HG02642 (cell line): ENCODE measurements around the gene CD200R1.

ENCODE experiments used
- ATAC-seq: cut with Tn5 transposase; IDR thresholded peaks from one replicate; pipeline ENCODE4 v1.9.1; 2021; ENCODE audit warnings: mild to moderate bottlenecking; ENCODE audit not compliant: unreplicated experiment, poor library complexity

Gene CD200R1

DNA sequence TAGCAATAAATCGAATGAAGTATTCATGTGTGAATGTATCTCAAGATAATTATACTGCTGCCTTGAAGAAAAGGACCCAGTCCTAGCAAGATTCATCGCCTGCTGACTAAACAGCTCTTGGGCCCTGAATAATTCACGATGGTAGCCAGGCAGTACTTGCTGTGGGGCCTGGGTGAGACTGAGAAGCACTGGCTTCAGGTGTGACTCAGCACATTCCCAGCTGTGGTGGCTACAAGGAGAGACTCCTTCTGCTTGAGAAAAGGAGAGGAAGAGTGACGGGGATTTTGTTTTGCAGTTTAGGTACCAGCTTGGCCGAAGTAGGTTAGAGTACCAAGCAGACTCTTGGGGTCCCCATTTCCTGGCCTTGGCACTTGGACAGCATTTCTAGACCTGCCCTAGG, 80.6 kb downstream of the CD200R1 start:
- ATAC-seq: no peak

DNA sequence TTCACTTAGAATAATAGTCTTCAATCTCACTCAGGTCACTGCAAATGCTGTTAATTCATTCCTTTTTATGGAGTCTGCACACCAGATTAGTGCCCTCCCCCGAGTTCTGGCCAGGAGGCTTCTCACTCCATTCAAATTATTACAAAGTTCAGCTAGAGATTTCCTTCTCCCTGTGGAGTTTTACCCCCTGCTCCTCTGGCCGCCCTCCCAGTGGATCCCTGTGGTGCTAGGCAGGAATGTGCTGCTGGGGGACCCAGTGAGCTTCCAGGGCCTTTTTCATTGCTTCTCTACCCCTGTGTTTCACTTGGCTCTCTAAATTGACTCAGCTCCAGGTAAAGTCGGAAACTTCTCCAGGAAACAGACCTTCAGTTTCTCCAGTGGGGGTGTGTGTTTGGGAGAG, 85.5 kb downstream of the CD200R1 start:
- no peak for ATAC-seq

DNA sequence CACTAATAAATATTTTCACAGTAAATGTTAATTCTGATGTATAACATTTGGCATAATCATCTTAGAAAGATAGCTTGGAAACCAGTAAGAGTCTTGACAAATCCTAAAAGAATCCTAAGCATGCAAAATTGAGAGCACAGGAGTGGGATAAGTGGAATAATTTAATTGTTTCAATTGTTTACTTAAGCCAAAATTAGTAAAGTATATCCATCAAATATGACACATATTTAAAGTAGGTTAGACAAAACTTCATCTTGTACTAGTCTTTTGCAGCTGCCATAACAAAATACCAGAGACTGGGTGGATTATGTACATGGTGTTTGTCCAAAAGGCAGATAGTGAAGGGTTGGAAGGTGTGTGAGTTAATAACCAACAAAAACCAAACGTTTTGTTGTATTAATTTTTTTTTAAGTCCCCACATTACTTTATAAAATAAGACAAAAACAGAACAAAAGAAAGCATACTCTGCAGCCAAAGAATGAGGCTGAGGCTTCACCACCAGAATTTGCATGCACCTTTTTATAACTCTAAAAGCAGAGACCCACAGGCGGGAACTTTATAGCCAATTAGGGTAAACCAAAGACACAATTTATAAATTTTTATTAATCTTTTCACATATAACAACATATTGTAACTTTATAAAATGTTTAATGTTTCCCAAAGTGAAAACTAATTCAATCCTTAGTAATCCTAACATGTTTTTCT, 86.4 kb downstream of the CD200R1 start:
- no peak for ATAC-seq

DNA sequence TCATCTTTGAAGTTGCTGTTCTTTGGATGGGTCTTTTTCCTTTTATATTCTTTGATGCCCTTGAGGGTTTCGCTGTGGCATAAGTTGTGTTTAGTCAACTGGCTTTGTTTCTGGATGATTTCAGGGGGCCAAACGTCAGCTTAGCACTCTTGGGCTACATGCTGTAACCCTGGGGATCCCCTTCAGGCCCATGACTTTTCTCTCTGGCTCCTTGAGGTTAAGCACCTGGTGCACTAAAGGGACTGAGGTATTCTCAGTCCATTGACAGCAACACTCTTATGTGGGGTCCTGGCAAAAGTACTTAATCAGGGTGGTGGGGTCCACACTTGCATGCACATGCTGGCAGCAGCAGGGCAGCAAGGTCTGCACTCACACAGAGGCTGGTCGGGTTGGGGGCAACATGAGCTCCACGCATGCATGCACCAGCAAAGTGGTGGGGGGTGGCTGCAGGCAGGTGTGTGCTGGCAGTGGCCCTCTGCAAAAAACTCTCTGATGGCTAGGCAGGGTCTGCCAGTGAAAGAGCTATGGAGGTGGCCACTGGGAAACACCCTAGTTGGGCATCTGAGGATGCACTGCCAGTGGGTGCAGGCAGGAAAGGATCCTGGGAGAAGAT, 90.1 kb downstream of the CD200R1 start:
- no peak for ATAC-seq

DNA sequence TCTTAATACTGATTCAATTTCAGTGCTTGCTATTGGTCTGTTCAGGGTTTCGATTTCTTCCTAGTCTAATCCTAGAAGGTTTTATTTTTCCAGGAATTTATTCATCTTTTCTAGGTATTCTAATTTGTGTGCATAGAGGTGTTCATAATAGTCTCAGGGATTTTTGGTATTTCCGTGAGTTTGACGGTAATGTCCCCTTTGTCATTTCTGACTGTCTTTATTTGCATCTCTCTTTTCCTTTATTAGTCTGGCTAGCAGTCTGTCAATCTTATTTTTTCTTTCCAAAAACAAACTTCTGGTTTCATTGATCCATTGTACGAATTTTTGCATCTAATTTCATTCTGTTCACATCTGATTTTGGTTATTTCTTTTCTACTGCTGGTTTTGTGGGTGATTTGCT, 93.0 kb downstream of the CD200R1 start:
- ATAC-seq: no peak

DNA sequence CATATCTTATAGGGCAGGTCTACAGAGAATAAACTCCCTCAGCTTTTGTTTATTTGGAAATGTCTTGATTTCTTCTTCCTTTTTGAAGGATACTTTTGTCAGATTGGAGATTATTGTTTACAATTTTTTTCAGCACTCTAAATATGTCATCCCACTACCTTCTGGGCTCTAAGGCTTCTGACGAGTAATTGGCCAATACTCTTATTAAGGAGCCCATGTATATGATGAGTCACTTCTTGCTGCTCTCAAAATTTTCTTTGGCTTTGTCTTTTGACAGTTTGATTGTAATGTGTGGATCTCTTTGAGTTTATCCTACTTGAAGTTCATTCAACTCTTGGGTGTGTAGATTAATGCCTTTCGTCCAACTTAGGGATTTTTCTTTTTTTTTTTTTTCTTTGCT, 99.3 kb downstream of the CD200R1 start:
- ATAC-seq: no peak

DNA sequence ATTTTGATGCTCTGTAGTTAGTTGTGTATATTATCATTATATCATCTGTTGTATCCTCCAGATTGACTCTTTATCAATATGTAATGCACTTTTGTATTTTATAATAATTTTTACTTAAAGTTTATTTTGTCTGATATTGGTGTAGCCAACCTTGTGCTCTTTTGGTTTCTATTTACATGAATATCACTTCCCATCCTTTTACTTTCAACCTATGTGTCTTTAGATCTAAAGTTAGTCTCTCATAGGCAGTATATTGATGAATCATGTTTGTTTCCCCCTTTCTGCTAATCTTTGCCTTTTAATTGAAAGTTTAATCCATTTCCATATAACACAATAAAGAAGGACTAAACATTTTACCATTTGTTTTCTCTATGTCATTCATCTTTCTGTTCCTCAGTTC, 100.2 kb downstream of the CD200R1 start:
- ATAC-seq: no peak

DNA sequence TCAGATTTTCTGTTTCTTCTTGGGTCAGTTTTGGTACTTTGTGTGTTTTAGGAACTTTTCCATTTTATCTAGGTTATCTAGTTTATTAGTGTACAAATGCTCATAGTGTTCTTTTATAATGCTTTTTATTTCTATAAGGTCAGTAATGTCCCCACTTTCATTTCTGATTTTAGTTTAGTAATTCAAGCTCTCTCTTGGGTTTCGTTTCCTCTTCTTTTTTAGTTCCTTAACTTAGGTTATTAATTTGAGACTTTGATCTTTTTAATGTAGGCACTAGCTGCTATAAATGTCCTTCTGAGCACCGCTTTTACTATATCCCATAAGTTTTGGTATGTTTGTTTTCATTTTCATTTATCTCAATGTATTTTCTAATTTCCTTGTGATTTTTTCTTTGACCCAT, 101.3 kb downstream of the CD200R1 start:
- no peak for ATAC-seq

DNA sequence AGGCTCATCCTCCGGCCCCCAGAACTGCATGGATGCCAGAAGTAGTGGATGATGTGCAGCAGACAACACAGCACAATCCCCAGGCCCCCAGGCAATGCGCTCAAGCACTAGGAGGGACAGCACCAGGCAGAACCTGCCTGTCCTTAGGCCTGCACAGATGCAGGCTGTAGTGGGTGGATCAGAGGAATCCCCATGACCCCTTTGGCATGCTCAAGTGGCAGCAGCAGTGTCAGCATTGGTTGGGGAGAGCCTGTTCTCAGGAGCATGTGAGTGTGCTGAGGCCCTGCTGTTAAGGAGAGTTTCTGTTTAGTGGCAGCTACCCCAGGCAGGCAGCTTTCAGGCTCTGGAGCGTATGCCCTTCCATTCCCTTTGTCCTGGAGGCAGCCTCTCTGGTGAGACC, 103.2 kb downstream of the CD200R1 start:
- ATAC-seq: no peak
